ENCODE results near the gene STMN1. TPM values are rescaled to one million over a fixed set of nuclear protein-coding genes. Genes with fewer than 3 reads are reported as not detected.

The STMN1 gene
- total and polyA plus RNA-seq, 3 donors from 2014 or later, result 230 to 727 (median 393) TPM

DNA sequence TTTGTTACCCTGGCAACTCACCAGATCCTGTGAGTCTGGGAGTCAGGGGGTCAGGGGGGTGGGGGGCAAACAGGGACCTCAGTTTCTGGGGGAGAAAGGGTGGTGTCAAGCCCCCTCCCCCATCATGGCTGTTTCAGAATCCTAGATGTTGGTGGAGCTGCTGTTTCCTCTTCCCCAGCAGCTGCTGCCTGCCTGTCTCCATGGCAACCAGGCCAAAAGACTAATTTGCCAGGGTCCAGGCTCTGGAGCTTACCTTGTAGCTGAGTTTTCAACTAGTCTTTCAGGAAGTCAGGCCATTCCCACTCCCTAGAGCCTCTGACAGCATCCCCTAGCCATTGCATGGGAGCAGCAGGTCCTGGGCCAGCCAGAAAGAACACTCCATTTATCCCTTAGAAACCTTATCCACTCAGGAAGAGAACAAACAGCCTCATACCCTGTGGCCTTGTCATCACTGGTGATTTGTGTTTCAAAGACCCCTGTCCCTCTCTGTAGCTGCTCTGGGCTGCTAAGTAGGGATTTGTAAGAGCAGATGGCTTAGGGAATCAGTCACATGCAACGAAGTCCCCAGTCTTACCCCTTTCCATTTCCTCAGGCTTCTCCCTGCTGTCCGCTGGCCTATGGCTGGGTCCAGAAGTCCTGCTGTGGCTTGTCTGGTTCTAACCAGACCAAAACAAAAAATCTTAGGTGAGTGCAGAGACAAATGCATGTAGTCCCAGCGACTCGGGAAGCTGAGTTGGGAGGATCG, 21.5 kb upstream of the STMN1 start:
- intact Hi-C loops (cut with DNase I; ENCODE audit: low total_unique reads), result no loop called here
- no peak for DNase-seq
- WGBS, 2 donors, result 91 to 95% methylated on average over 5 of the region's 5 CpGs
- TF ChIP-seq, protein P1, sequence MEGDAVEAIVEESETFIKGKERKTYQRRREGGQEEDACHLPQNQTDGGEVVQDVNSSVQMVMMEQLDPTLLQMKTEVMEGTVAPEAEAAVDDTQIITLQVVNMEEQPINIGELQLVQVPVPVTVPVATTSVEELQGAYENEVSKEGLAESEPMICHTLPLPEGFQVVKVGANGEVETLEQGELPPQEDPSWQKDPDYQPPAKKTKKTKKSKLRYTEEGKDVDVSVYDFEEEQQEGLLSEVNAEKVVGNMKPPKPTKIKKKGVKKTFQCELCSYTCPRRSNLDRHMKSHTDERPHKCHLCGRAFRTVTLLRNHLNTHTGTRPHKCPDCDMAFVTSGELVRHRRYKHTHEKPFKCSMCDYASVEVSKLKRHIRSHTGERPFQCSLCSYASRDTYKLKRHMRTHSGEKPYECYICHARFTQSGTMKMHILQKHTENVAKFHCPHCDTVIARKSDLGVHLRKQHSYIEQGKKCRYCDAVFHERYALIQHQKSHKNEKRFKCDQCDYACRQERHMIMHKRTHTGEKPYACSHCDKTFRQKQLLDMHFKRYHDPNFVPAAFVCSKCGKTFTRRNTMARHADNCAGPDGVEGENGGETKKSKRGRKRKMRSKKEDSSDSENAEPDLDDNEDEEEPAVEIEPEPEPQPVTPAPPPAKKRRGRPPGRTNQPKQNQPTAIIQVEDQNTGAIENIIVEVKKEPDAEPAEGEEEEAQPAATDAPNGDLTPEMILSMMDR (IDR thresholded peaks at IDR 0.05), result no peak
- no peak for TF ChIP-seq POLR2A (IDR thresholded peaks at IDR 0.05)
- H3K9me3 ChIP-seq, result no peaks in the 10 kb centered on the region
- H3K4me3 ChIP-seq, result no peak overlapping the region
- H3K4me1 ChIP-seq, result peaks cover 5% of the 10 kb centered on the region
- H3K36me3 ChIP-seq (ENCODE audit: low read depth, missing control alignments), result no peaks in the 10 kb centered on the region
- no peak overlapping the region for H3K27ac ChIP-seq
- no peaks in the 10 kb centered on the region for H3K27me3 ChIP-seq

DNA sequence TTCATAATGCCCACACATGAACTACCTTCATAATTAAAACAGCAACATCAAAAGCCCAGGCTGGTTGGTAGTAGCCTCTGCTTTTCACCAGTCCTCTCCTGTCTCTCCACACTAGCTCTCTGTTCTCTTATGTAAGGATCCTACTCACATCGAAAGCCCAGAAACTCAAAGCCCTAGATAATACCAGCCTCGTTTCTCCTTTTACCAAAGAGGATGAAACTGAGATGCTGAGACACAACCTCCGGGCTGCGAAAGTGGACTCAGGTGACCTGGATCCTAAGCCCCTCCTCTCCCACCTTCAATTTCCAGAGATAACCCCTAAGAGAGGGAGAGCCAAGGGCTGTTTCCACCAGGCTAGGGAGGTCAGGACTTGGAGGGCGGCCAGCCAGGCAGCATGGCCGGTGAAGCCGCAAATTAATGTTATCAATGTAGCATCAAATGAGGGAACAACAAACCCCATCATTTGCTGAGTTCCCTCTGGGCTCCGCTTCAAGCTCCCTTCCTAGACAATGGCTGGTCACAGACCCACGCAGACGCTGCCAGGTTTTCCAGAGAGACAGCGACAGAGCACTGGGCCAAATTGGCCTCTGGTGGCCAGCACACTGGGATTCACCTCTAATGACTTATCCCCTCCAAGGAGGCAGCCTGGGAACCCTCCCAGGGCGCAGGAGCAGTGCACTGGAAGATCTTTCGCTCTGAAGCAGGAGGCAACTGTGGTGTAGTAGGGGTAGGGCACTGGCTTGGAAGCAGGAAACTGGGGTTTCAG, 20.7 kb upstream of the STMN1 start:
- Histone ChIP-seq H3K36me3 (ENCODE audit: low read depth, missing control alignments) (no peaks in the 10 kb centered on the region), H3K27me3 (no peaks in the 10 kb centered on the region), H3K9me3 (no peaks in the 10 kb centered on the region), H3K4me1 (peaks cover 5% of the 10 kb centered on the region), H3K4me3 (no peak overlapping the region), H3K27ac (no peak overlapping the region)
- WGBS, 2 donors, result 53 to 67% methylated on average over 13 of the region's 13 CpGs
- TF ChIP-seq, protein P1 (IDR thresholded peaks at IDR 0.05), result no peak
- TF ChIP-seq POLR2A (IDR thresholded peaks at IDR 0.05), result no peak
- no peak for DNase-seq
- intact Hi-C loops (cut with DNase I; ENCODE audit: low total_unique reads), result no loop called here

- intact Hi-C loops (cut with DNase I; ENCODE audit: low total_unique reads), result no loop called here
- Histone ChIP-seq H3K4me1 (peaks cover 5% of the 10 kb centered on the region), H3K4me3 (no peak overlapping the region), H3K36me3 (ENCODE audit: low read depth, missing control alignments) (no peaks in the 10 kb centered on the region), H3K9me3 (no peaks in the 10 kb centered on the region), H3K27me3 (no peaks in the 10 kb centered on the region), H3K27ac (no peak overlapping the region)
- DNase-seq, result no peak
- TF ChIP-seq, protein P1 (IDR thresholded peaks at IDR 0.05), result no peak
- TF ChIP-seq POLR2A (IDR thresholded peaks at IDR 0.05), result no peak
- WGBS, 2 donors, result 84 to 86% methylated on average over 2 of the region's 2 CpGs
Observed at GRCh38 chr1:25924454-25924853, 18.2 kb upstream of the STMN1 start.

- intact Hi-C loops (cut with DNase I; ENCODE audit: low total_unique reads), result no loop called here
Observed at GRCh38 chr1:25922971-25923552, 16.8 kb upstream of the STMN1 start.

More at GRCh38 chr1:25922971-25923552, 16.8 kb upstream of the STMN1 start:
- peaks cover 5% of the 10 kb centered on the region for H3K4me1 ChIP-seq
- H3K36me3 ChIP-seq (ENCODE audit: low read depth, missing control alignments), result no peaks in the 10 kb centered on the region
- peak; percentile 42 for DNase-seq
- H3K9me3 ChIP-seq, result no peaks in the 10 kb centered on the region
- no peak for TF ChIP-seq POLR2A (IDR thresholded peaks at IDR 0.05)
- TF ChIP-seq, protein P1 (IDR thresholded peaks at IDR 0.05), result no peak
- peak overlapping the region; percentile 53 to 62 for H3K4me3 ChIP-seq
- WGBS, 2 donors, result 1% methylated on average over 20 to 32 of the region's 32 CpGs
- no peaks in the 10 kb centered on the region for H3K27me3 ChIP-seq
- peak overlapping the region; percentile 73 to 81 for H3K27ac ChIP-seq
